LNCaP clone FGC (cell line): Measurements from ENCODE around the gene DDX5.
A peak's percentile ranks its signal among the peaks of the same experiment; 100 is the strongest.

Experiments used
- DNase-seq: peaks from one replicate; pipeline ENCODE4 v3.0.0-alpha.2; 2011; ENCODE audit warnings: low read depth
- H3K4me3 ChIP-seq: 2 replicates; pipeline ENCODE4 v1.5.1; 2011; ENCODE audit warnings: mild to moderate bottlenecking, low read depth, low read length, control low read depth
- CTCF ChIP-seq: IDR thresholded peaks from 2 replicates; pipeline ENCODE4 v1.5.1; 2012; ENCODE audit warnings: mild to moderate bottlenecking; ENCODE audit not compliant: control insufficient read depth, insufficient read depth; ENCODE audit errors: extremely low read depth

DDX5 gene

GRCh38 chr17:64506201-64506575 is at the start of gene DDX5:
TSS of gene DDX5 (minus strand) at chr17:64506289. CDS start at chr17:64506119, 170 bp downstream.
- TF ChIP-seq CTCF, result no peak

GRCh38 chr17:64555281-64555680 is 49.2 kb upstream of the DDX5 start:
- no peak overlapping the region for H3K4me3 ChIP-seq
- no peak for TF ChIP-seq CTCF
- DNase-seq, result no peak

More at GRCh38 chr17:64506201-64506575, at the start of gene DDX5:
- DNase-seq, result no peak
- peak within 1 kb of the TSS; percentile 81 for H3K4me3 ChIP-seq

GRCh38 chr17:64554028-64554637 is 48.0 kb upstream of the DDX5 start:
- no peak for TF ChIP-seq CTCF
- H3K4me3 ChIP-seq, result no peak overlapping the region
- DNase-seq, result no peak

- no peak for TF ChIP-seq CTCF
- H3K4me3 ChIP-seq, result no peak overlapping the region
- no peak for DNase-seq
Measured at GRCh38 chr17:64551461-64551860, 45.4 kb upstream of the DDX5 start.

- no peak for DNase-seq
- H3K4me3 ChIP-seq, result no peak overlapping the region
- TF ChIP-seq CTCF, result no peak
Measured at GRCh38 chr17:64547319-64547718, 41.2 kb upstream of the DDX5 start.

- DNase-seq, result no peak
Measured at GRCh38 chr17:64546716-64547115, 40.6 kb upstream of the DDX5 start.

More at GRCh38 chr17:64546716-64547115, 40.6 kb upstream of the DDX5 start:
- no peak overlapping the region for H3K4me3 ChIP-seq
- TF ChIP-seq CTCF, result no peak
